Measurements from ENCODE around the gene GNAT1.

DNA sequence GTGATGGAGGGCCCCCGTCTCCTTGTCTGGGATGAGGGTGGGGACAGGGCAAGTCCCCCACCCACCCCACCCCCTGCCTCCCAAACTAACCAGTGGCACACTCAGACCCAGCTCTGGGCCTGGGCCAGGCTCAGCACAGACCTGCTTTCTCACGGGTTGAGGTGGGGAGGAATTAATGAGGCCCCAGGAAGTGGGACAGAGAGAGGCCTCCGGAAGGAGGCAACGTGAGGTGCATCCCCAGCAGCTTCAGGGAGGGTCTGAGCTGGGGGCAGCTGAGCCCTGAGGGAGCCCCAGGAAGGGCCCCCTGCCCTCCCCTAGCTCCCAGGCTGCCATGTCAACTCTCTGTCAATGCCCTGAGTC is 29.6 kb downstream of the GNAT1 start:
- TF ChIP-seq, protein P1, sequence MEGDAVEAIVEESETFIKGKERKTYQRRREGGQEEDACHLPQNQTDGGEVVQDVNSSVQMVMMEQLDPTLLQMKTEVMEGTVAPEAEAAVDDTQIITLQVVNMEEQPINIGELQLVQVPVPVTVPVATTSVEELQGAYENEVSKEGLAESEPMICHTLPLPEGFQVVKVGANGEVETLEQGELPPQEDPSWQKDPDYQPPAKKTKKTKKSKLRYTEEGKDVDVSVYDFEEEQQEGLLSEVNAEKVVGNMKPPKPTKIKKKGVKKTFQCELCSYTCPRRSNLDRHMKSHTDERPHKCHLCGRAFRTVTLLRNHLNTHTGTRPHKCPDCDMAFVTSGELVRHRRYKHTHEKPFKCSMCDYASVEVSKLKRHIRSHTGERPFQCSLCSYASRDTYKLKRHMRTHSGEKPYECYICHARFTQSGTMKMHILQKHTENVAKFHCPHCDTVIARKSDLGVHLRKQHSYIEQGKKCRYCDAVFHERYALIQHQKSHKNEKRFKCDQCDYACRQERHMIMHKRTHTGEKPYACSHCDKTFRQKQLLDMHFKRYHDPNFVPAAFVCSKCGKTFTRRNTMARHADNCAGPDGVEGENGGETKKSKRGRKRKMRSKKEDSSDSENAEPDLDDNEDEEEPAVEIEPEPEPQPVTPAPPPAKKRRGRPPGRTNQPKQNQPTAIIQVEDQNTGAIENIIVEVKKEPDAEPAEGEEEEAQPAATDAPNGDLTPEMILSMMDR (conservative IDR thresholded peaks at IDR 0.05; ENCODE audit: low read length): no peak
- no peak for TF ChIP-seq EZH2phosphoT487 (IDR thresholded peaks at IDR 0.05; ENCODE audit: borderline replicate concordance, low read depth, low read length)

Data from OCI-LY7 (cell line).